HFFc6 (cell line): ENCODE measurements around the gene DNAH11. TPM values are rescaled to one million over a fixed set of nuclear protein-coding genes. Genes with fewer than 3 reads are reported as not detected.
"Not testable (repeated sequence)": the region's sequence is repeated elsewhere in the genome, so short reads cannot be mapped to it uniquely, and the experiment has no call there.

ENCODE experiments used
- DNase-seq: peaks from one replicate; pipeline ENCODE4 v3.0.0-alpha.2; 2018
- H3K27ac Mint-ChIP-seq: 2 replicates; pipeline ENCODE4 v1.8.0; 2020; ENCODE audit warnings: mild to moderate bottlenecking, mixed read lengths
- H3K27me3 Mint-ChIP-seq: 2 replicates; pipeline ENCODE4 v1.8.0; 2021; ENCODE audit warnings: mild to moderate bottlenecking, moderate library complexity, mixed read lengths; ENCODE audit not compliant: insufficient read depth
- H3K36me3 Mint-ChIP-seq: 2 replicates; pipeline ENCODE4 v1.8.0; 2021; ENCODE audit warnings: low read depth, mixed read lengths
- H3K4me1 Mint-ChIP-seq: 2 replicates; pipeline ENCODE4 v1.8.0; 2020; ENCODE audit warnings: low read depth, mixed read lengths
- H3K4me3 Mint-ChIP-seq: 2 replicates; pipeline ENCODE4 v1.8.0; 2020; ENCODE audit warnings: mild to moderate bottlenecking, moderate library complexity, mixed read lengths
- H3K9me3 Mint-ChIP-seq: 2 replicates; pipeline ENCODE4 v1.8.0; 2020; ENCODE audit warnings: mild to moderate bottlenecking, mixed read lengths
- CTCF ChIP-seq: fragments of 200-600 bp; sonication (generic); IDR thresholded peaks from 2 replicates; pipeline ENCODE4 v1.5.0; 2021; ENCODE audit warnings: antibody characterized with exemption, mild to moderate bottlenecking
- total RNA-seq, 6 experiments: library from RNA; stranded (reverse); fragmentation: NEBNext Ultra II Directional; extraction: Animal tissue kit (Norgen Biotek cat#: 25700); gene quantifications; 2 replicates in 1 of 6; 3 replicates in 5 of 6; pipeline ENCODE4 v1.2.3, GENCODE V29; 2021

The DNAH11 gene
- total RNA-seq, 6 experiments from 2014 or later, result 1.2 to 2.4 (median 2.1) TPM

- Mint-ChIP-seq H3K4me1 (no peaks in the 10 kb centered on the region), H3K4me3 (no peak overlapping the region), H3K36me3 (no peaks in the 10 kb centered on the region), H3K9me3 (no peaks in the 10 kb centered on the region; the same call in 1 of the 2 replicates), H3K27ac (no peak overlapping the region), H3K27me3 (peaks cover 5% of the 10 kb centered on the region; the same call in 1 of the 2 replicates)
- DNase-seq, result no peak
- TF ChIP-seq CTCF, result no peak
Observed at GRCh38 chr7:21719846-21720245, 177.0 kb downstream of the DNAH11 start.

- Mint-ChIP-seq H3K27ac (no peak overlapping the region), H3K36me3 (no peaks in the 10 kb centered on the region), H3K4me3 (no peak overlapping the region)
Observed at GRCh38 chr7:21722371-21722770, 179.5 kb downstream of the DNAH11 start.

GRCh38 chr7:21724562-21724961 lies 181.7 kb downstream of the DNAH11 start:
- H3K27me3 Mint-ChIP-seq, result peaks cover 5% of the 10 kb centered on the region; the same call in 1 of the 2 replicates
- no peak overlapping the region for H3K4me3 Mint-ChIP-seq
- no peak for DNase-seq
- H3K4me1 Mint-ChIP-seq, result no peaks in the 10 kb centered on the region
- no peak for TF ChIP-seq CTCF
- no peak overlapping the region for H3K27ac Mint-ChIP-seq
- H3K9me3 Mint-ChIP-seq, result peaks cover 4% of the 10 kb centered on the region; the same call in 1 of the 2 replicates
- no peaks in the 10 kb centered on the region for H3K36me3 Mint-ChIP-seq

More at GRCh38 chr7:21722371-21722770, 179.5 kb downstream of the DNAH11 start:
- Mint-ChIP-seq H3K27me3 (peaks cover 5% of the 10 kb centered on the region; the same call in 1 of the 2 replicates), H3K4me1 (no peaks in the 10 kb centered on the region), H3K9me3 (no peaks in the 10 kb centered on the region; the same call in 1 of the 2 replicates)
- DNase-seq, result no peak
- peak; percentile 64 for TF ChIP-seq CTCF

- Mint-ChIP-seq H3K4me3 (no peak overlapping the region), H3K4me1 (no peaks in the 10 kb centered on the region)
Observed at GRCh38 chr7:21730399-21730798, 187.6 kb downstream of the DNAH11 start.

GRCh38 chr7:21731977-21732376 lies 189.1 kb downstream of the DNAH11 start:
- TF ChIP-seq CTCF, result no peak
- H3K27ac Mint-ChIP-seq, result no peak overlapping the region
- DNase-seq, result no peak
- H3K36me3 Mint-ChIP-seq, result no peaks in the 10 kb centered on the region
- no peaks in the 10 kb centered on the region for H3K27me3 Mint-ChIP-seq
- H3K4me1 Mint-ChIP-seq, result no peaks in the 10 kb centered on the region
- H3K9me3 Mint-ChIP-seq, result peaks cover 4% of the 10 kb centered on the region; the same call in 1 of the 2 replicates
- no peak overlapping the region for H3K4me3 Mint-ChIP-seq

More at GRCh38 chr7:21730399-21730798, 187.6 kb downstream of the DNAH11 start:
- Mint-ChIP-seq H3K27ac (no peak overlapping the region), H3K9me3 (peaks cover 4% of the 10 kb centered on the region; the same call in 1 of the 2 replicates), H3K36me3 (no peaks in the 10 kb centered on the region), H3K27me3 (no peaks in the 10 kb centered on the region)
- no peak for DNase-seq
- no peak for TF ChIP-seq CTCF

- H3K9me3 Mint-ChIP-seq, H3K27ac Mint-ChIP-seq, H3K36me3 Mint-ChIP-seq, DNase-seq, H3K4me3 Mint-ChIP-seq, H3K4me1 Mint-ChIP-seq, H3K27me3 Mint-ChIP-seq: not testable (repeated sequence)
Observed at GRCh38 chr7:21732956-21733355, 190.1 kb downstream of the DNAH11 start.
